RKO (cell line): ENCODE data around the gene TRIO.
A peak's percentile ranks its signal among the peaks of the same experiment; 100 is the strongest.

Experiments
- DNase-seq: peaks from one replicate; pipeline ENCODE4 v3.0.0-alpha.2; 2016; ENCODE audit warnings: low spot score

The TRIO gene

GRCh38 chr5:14247054-14247386 is 103.9 kb downstream of the TRIO start:
- no peak for DNase-seq

DNA sequence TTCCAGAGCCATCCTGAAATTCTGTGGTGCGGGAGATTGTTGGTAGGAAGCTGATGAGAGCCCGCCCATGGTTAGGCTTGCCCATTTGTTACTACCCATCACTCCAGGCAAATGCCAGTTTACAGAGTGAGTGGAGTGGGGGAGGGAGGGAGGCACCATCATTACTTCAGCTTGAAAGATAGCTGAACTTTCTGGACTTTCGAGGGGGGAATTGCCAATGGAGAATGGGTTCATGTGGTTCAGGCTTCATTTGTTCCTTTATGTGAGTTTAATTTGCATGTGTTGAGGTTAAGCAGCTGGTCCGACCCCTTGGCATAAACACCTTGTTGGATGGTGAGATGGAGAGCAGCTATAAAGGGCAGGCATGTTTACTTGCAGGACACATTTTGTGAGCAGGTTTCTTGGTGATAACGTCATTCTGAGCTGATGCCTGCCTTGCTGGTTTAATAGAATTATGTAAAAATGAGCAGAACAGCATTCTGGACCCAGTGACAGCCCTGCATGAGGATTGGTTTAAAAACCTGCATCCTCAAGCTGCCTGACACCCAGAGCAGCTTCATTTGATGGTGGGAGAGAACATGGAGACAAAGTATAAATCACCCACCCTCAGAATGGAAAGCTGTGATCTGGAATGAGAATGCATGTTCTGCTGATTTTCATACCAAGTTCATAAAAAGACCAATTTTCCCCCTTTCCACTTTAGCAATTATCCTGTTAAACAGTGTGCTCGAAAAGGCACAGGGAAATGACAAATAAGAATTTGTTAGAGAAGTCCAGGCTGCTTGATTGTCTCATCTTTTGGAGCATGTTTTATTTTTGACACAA is 106.3 kb downstream of the TRIO start:
- no peak for DNase-seq

- no peak for DNase-seq
These were observed 107.0 kb downstream of the TRIO start for GRCh38 chr5:14250084-14250695.

GRCh38 chr5:14250748-14251701 is 107.9 kb downstream of the TRIO start:
- DNase-seq = no peak

DNA sequence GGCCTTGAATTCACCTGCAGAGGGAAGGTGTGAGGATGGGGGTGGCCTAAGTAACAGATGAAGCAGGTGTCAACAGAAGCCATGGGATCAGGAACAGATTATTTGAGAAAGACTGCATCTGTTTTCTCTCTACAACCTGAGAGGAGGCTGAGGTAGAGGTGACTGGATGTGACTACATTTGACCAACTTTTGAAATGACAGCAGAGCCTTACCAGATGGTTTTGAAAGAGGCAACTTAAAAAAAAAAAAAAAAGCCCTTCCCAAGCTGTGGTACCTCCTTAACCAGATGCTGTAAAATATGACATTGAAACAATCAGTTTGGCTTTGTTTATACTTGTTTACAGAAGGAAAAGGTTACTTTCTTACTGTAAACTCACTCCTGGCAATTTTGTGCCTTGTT is 108.6 kb downstream of the TRIO start:
- no peak for DNase-seq

GRCh38 chr5:14252793-14253192 is 109.7 kb downstream of the TRIO start:
- no peak for DNase-seq

DNA sequence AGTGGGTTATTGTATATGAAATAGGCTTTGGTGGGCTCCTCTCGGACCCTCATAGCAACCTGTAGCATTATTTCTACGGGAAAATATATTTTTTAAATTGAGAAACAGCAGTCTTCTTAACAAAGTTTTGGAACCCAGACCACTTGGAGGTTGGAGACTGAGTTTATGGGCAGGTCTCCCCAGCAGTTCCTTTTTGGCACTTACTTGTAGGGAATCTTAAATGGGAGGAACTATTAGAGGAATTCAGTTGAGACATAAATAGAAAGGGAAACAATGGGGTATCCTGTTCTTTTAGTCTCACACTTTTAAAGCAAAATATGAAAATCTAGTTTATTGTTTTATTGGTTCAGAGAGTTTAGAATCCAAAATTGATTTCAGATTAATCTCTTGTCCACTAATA is 111.5 kb downstream of the TRIO start:
- no peak for DNase-seq

GRCh38 chr5:14256026-14256690 is 113.0 kb downstream of the TRIO start:
- no peak for DNase-seq

DNA sequence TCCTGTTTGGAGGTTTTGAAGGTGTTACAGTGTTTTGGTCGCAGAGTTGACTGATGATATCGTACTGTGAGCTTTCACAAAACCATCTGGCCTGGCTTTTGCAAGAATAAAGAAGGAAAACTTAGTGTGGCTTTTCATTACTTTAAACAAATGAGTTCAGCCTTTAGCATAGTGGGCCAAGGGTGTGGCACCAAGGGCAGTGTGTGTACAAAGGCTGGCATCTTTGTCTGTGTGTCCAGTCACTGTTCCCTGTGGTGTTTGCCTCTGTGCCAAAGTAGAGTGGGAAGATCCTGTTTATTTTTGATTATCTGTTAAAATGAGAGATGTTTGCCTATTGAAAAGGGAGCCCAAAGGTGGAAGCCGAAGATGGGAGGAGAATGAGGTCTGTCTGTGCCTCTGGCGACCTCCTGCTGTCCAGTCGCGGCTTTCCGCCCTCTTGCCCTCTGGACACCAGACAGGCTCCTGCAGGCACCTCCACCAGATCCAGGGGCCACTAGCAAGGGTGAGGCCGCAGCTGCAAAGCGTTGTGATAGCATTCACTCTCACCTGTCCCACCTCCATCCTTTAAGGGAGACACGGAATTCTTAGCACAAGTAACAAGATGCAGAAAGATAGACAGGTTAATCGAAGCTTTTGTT is 113.7 kb downstream of the TRIO start:
- no peak for DNase-seq

- no peak for DNase-seq
These were observed 114.9 kb downstream of the TRIO start for GRCh38 chr5:14257995-14258403.

DNA sequence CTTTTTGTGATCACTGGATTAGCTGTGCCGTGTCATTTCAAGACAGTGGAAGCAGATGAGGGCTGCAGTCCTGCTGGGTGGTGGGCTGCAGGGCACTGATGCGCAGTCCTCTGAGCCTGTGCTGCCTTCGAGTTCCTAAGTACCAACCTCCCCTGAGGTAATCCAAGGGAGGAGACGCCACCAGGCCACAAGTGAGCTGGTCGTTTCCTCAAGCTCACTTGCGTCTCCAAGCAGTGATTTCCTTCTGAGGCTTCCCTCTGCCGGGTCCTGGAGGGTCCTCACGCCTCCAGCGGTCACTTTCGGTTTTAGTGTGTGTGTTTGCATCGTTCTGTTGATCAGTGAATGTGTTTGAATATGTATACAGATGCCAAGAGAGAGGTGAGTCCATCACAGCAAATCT is 115.7 kb downstream of the TRIO start:
- DNase-seq = no peak

DNA sequence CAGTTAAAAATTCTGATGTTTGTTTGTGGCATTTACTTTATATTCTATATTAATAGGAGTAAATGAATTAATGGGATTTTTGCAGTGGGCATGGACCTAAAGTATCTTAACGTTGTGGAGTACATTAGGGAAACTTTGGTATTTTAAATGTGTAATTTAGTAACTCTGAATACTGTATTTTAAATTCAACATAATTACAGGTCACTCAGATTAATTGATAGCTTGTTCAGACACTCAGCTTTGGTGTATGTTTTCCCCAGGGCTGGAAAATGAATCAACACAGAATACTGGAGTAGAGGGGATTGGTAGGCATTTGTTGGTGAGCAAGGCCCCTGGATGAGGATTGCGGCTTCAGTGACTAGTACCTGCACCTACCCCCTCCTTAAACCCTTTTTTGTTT is 117.5 kb downstream of the TRIO start:
- DNase-seq = no peak

- DNase-seq = no peak
These were observed 118.1 kb downstream of the TRIO start for GRCh38 chr5:14261235-14261634.

GRCh38 chr5:14261856-14262611 is 118.9 kb downstream of the TRIO start:
- DNase-seq = no peak

GRCh38 chr5:14263113-14263512 is 120.0 kb downstream of the TRIO start:
- no peak for DNase-seq

- no peak for DNase-seq
These were observed 120.6 kb downstream of the TRIO start for GRCh38 chr5:14263699-14264098.

- DNase-seq = peak; percentile 94
These were observed 121.6 kb downstream of the TRIO start for GRCh38 chr5:14264605-14265316.

- peak; percentile 95 for DNase-seq
These were observed 122.4 kb downstream of the TRIO start for GRCh38 chr5:14265570-14265969.

GRCh38 chr5:14266171-14266570 is 123.0 kb downstream of the TRIO start:
- DNase-seq = no peak

DNA sequence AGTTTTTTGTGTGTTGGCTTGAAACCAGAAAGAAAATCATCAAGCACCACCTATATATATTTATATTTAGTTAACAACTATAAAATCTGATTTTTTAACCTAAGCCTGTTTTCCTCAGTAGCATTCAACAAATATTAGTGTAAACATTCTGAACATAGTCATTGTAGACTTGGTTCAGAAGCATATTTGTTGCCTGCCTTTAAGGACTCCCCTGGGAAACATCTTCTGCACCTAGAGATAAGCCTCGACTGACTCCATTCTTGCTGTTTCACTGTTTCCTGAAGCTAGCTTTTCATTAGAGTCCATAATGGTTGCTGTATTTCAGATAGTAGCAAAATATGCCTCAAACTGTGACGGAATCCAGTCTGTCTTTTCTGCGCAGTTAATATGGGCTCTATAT is 123.5 kb downstream of the TRIO start:
- no peak for DNase-seq
